Measurements from ENCODE around the gene PSMB1.
"Not testable (repeated sequence)": the region's sequence is repeated elsewhere in the genome, so short reads cannot be mapped to it uniquely, and the experiment has no call there.

The PSMB1 gene

GRCh38 chr6:170504479-170504878 is 48.6 kb downstream of the PSMB1 start:
- H3K4me3 ChIP-seq (ENCODE audit: low read length), result no peak overlapping the region
- no CpG with 5 or more reads among the region's 4 CpGs for WGBS (ENCODE audit: insufficient coverage, insufficient read length)

GRCh38 chr6:170503414-170503761 is 49.7 kb downstream of the PSMB1 start:
- DNase-seq (ENCODE audit: low read depth, low spot score), result no peak
- H3K4me1 ChIP-seq (ENCODE audit: control insufficient read depth, insufficient read depth, low read length), result 0 out of 2 replicates have a peak, but pooled peaks cover 2% of the 10 kb centered on the region
- H3K4me3 ChIP-seq (ENCODE audit: low read length), result no peak overlapping the region
- H3K36me3 ChIP-seq (ENCODE audit: control insufficient read depth, insufficient read depth, low read length), result no peaks in the 10 kb centered on the region
- no peaks in the 10 kb centered on the region for H3K27me3 ChIP-seq (ENCODE audit: control insufficient read depth, insufficient read depth, low read length)
- no peak overlapping the region for H3K27ac ChIP-seq (ENCODE audit: low read length)
- no peaks in the 10 kb centered on the region for H3K9me3 ChIP-seq (ENCODE audit: control insufficient read depth, insufficient read depth, low read length)

More at GRCh38 chr6:170504479-170504878, 48.6 kb downstream of the PSMB1 start:
- no peaks in the 10 kb centered on the region for H3K27me3 ChIP-seq (ENCODE audit: control insufficient read depth, insufficient read depth, low read length)
- no peaks in the 10 kb centered on the region for H3K9me3 ChIP-seq (ENCODE audit: control insufficient read depth, insufficient read depth, low read length)
- H3K4me1 ChIP-seq (ENCODE audit: control insufficient read depth, insufficient read depth, low read length), result no peaks in the 10 kb centered on the region
- H3K27ac ChIP-seq (ENCODE audit: low read length), result no peak overlapping the region
- H3K36me3 ChIP-seq (ENCODE audit: control insufficient read depth, insufficient read depth, low read length), result no peaks in the 10 kb centered on the region
- DNase-seq (ENCODE audit: low read depth, low spot score), result no peak

- not testable (repeated sequence) for H3K36me3 ChIP-seq (ENCODE audit: control insufficient read depth, insufficient read depth, low read length); H3K4me3 ChIP-seq (ENCODE audit: low read length); H3K4me1 ChIP-seq (ENCODE audit: control insufficient read depth, insufficient read depth, low read length); H3K27ac ChIP-seq (ENCODE audit: low read length); H3K27me3 ChIP-seq (ENCODE audit: control insufficient read depth, insufficient read depth, low read length); DNase-seq (ENCODE audit: low read depth, low spot score); H3K9me3 ChIP-seq (ENCODE audit: control insufficient read depth, insufficient read depth, low read length)
- no CpG with 5 or more reads among the region's 2 CpGs for WGBS (ENCODE audit: insufficient coverage, insufficient read length)
These were observed 50.2 kb downstream of the PSMB1 start for GRCh38 chr6:170502733-170503413.

- H3K27ac ChIP-seq (ENCODE audit: low read length); H3K4me3 ChIP-seq (ENCODE audit: low read length); H3K4me1 ChIP-seq (ENCODE audit: control insufficient read depth, insufficient read depth, low read length); H3K36me3 ChIP-seq (ENCODE audit: control insufficient read depth, insufficient read depth, low read length); DNase-seq (ENCODE audit: low read depth, low spot score); H3K27me3 ChIP-seq (ENCODE audit: control insufficient read depth, insufficient read depth, low read length); H3K9me3 ChIP-seq (ENCODE audit: control insufficient read depth, insufficient read depth, low read length): not testable (repeated sequence)
- WGBS (ENCODE audit: insufficient coverage, insufficient read length), result no CpG with 5 or more reads among the region's 2 CpGs
These were observed 50.8 kb downstream of the PSMB1 start for GRCh38 chr6:170502268-170502667.

- no peak for DNase-seq (ENCODE audit: low read depth, low spot score)
- no CpG with 5 or more reads among the region's 3 CpGs for WGBS (ENCODE audit: insufficient coverage, insufficient read length)
- Histone ChIP-seq H3K27me3 (ENCODE audit: control insufficient read depth, insufficient read depth, low read length) (no peaks in the 10 kb centered on the region), H3K27ac (ENCODE audit: low read length) (no peak overlapping the region), H3K4me3 (ENCODE audit: low read length) (no peak overlapping the region), H3K36me3 (ENCODE audit: control insufficient read depth, insufficient read depth, low read length) (no peaks in the 10 kb centered on the region), H3K9me3 (ENCODE audit: control insufficient read depth, insufficient read depth, low read length) (no peaks in the 10 kb centered on the region), H3K4me1 (ENCODE audit: control insufficient read depth, insufficient read depth, low read length) (peaks cover 2% of the 10 kb centered on the region; the same call in 1 of the 2 replicates)
These were observed 52.0 kb downstream of the PSMB1 start for GRCh38 chr6:170500955-170501590.

GRCh38 chr6:170497841-170498301 is 55.2 kb downstream of the PSMB1 start:
- no peaks in the 10 kb centered on the region for H3K9me3 ChIP-seq (ENCODE audit: control insufficient read depth, insufficient read depth, low read length)
- H3K36me3 ChIP-seq (ENCODE audit: control insufficient read depth, insufficient read depth, low read length), result no peaks in the 10 kb centered on the region
- no peak overlapping the region for H3K4me3 ChIP-seq (ENCODE audit: low read length)
- no peak for DNase-seq (ENCODE audit: low read depth, low spot score)
- H3K4me1 ChIP-seq (ENCODE audit: control insufficient read depth, insufficient read depth, low read length), result peaks cover 2% of the 10 kb centered on the region; the same call in 1 of the 2 replicates
- WGBS (ENCODE audit: insufficient coverage, insufficient read length), result no CpG with 5 or more reads among the region's 4 CpGs
- no peak overlapping the region for H3K27ac ChIP-seq (ENCODE audit: low read length)
- H3K27me3 ChIP-seq (ENCODE audit: control insufficient read depth, insufficient read depth, low read length), result no peaks in the 10 kb centered on the region

GRCh38 chr6:170493354-170493753 is 59.8 kb downstream of the PSMB1 start:
- no peaks in the 10 kb centered on the region for H3K9me3 ChIP-seq (ENCODE audit: control insufficient read depth, insufficient read depth, low read length)
- WGBS (ENCODE audit: insufficient coverage, insufficient read length), result no CpG with 5 or more reads among the region's 2 CpGs
- no peaks in the 10 kb centered on the region for H3K27me3 ChIP-seq (ENCODE audit: control insufficient read depth, insufficient read depth, low read length)
- no peaks in the 10 kb centered on the region; the same call in 1 of the 2 replicates for H3K4me1 ChIP-seq (ENCODE audit: control insufficient read depth, insufficient read depth, low read length)
- H3K4me3 ChIP-seq (ENCODE audit: low read length), result no peak overlapping the region
- no peaks in the 10 kb centered on the region for H3K36me3 ChIP-seq (ENCODE audit: control insufficient read depth, insufficient read depth, low read length)
- DNase-seq (ENCODE audit: low read depth, low spot score), result no peak
- H3K27ac ChIP-seq (ENCODE audit: low read length), result no peak overlapping the region

- DNase-seq (ENCODE audit: low read depth, low spot score), result no peak
- no peaks in the 10 kb centered on the region for H3K4me1 ChIP-seq (ENCODE audit: control insufficient read depth, insufficient read depth, low read length)
- no CpG with 5 or more reads among the region's 4 CpGs for WGBS (ENCODE audit: insufficient coverage, insufficient read length)
- no peaks in the 10 kb centered on the region for H3K36me3 ChIP-seq (ENCODE audit: control insufficient read depth, insufficient read depth, low read length)
- H3K9me3 ChIP-seq (ENCODE audit: control insufficient read depth, insufficient read depth, low read length), result no peaks in the 10 kb centered on the region
- no peak overlapping the region for H3K27ac ChIP-seq (ENCODE audit: low read length)
- H3K27me3 ChIP-seq (ENCODE audit: control insufficient read depth, insufficient read depth, low read length), result no peaks in the 10 kb centered on the region
- no peak overlapping the region for H3K4me3 ChIP-seq (ENCODE audit: low read length)
These were observed 62.8 kb downstream of the PSMB1 start for GRCh38 chr6:170490259-170490658.

- Histone ChIP-seq H3K4me1 (ENCODE audit: control insufficient read depth, insufficient read depth, low read length) (no peaks in the 10 kb centered on the region), H3K4me3 (ENCODE audit: low read length) (no peak overlapping the region), H3K27ac (ENCODE audit: low read length) (no peak overlapping the region), H3K27me3 (ENCODE audit: control insufficient read depth, insufficient read depth, low read length) (no peaks in the 10 kb centered on the region), H3K36me3 (ENCODE audit: control insufficient read depth, insufficient read depth, low read length) (no peaks in the 10 kb centered on the region), H3K9me3 (ENCODE audit: control insufficient read depth, insufficient read depth, low read length) (no peaks in the 10 kb centered on the region)
- no peak for DNase-seq (ENCODE audit: low read depth, low spot score)
- no CpG with 5 or more reads among the region's 3 CpGs for WGBS (ENCODE audit: insufficient coverage, insufficient read length)
These were observed 63.3 kb downstream of the PSMB1 start for GRCh38 chr6:170489836-170490235.

GRCh38 chr6:170487707-170488329 is 65.3 kb downstream of the PSMB1 start:
- no CpG with 5 or more reads among the region's 4 CpGs for WGBS (ENCODE audit: insufficient coverage, insufficient read length)
- Histone ChIP-seq H3K4me1 (ENCODE audit: control insufficient read depth, insufficient read depth, low read length) (no peaks in the 10 kb centered on the region), H3K36me3 (ENCODE audit: control insufficient read depth, insufficient read depth, low read length) (no peaks in the 10 kb centered on the region), H3K4me3 (ENCODE audit: low read length) (no peak overlapping the region), H3K27ac (ENCODE audit: low read length) (no peak overlapping the region), H3K27me3 (ENCODE audit: control insufficient read depth, insufficient read depth, low read length) (no peaks in the 10 kb centered on the region), H3K9me3 (ENCODE audit: control insufficient read depth, insufficient read depth, low read length) (no peaks in the 10 kb centered on the region; the same call in 1 of the 2 replicates)
- no peak for DNase-seq (ENCODE audit: low read depth, low spot score)

Measured in iPS DF 6.9 (cell line).